Stomach (tissue), 9 donors: ENCODE measurements around the gene PITX2. TPM values are rescaled to one million over a fixed set of nuclear protein-coding genes. Genes with fewer than 3 reads are reported as not detected.

ENCODE experiments used
- DNase-seq, 2 donors: peaks; one replicate each; pipeline versions ENCODE4 v3.0.0 to v3.0.0-alpha.2; 2013 to 2019
- H3K27ac ChIP-seq, 5 donors: fragments of 200-600 bp in 4 of 5; sonication (generic) in 4 of 5; one replicate each; pipeline ENCODE4 v1.5.1; 2013 to 2019; ENCODE audit warnings: mild to moderate bottlenecking in 1 of 5, moderate library complexity in 1 of 5
- H3K27me3 ChIP-seq, 3 donors: fragments of 200-600 bp; sonication (generic); one replicate each; pipeline ENCODE4 v1.5.1; 2017 to 2019; ENCODE audit warnings: mixed run types in 1 of 3
- H3K36me3 ChIP-seq, 4 donors: fragments of 200-600 bp; sonication (generic); 1 replicate in 3 of 4; 2 replicates in 1 of 4; pipeline ENCODE4 v1.5.1; 2016 to 2019
- H3K4me1 ChIP-seq, 4 donors: fragments of 200-600 bp; sonication (generic); one replicate each; pipeline ENCODE4 v1.5.1; 2016 to 2019
- H3K4me3 ChIP-seq, 4 donors: fragments of 200-600 bp; sonication (generic) in 3 of 4; one replicate each; pipeline ENCODE4 v1.5.1; 2016 to 2019; ENCODE audit warnings: mild to moderate bottlenecking in 1 of 4
- H3K9me3 ChIP-seq, 4 donors: fragments of 200-600 bp; sonication (generic); one replicate each; pipeline ENCODE4 v1.5.1; 2016 to 2019
- EP300 ChIP-seq: sonication (generic); formaldehyde crosslinking; IDR thresholded peaks from one replicate; pipeline ENCODE4 v1.6.1; 2017; ENCODE audit warnings: antibody characterized with exemption
- POLR2A ChIP-seq, 4 donors: fragments of 450-650 bp; IDR thresholded peaks; one replicate each; pipeline ENCODE4 v1.6.1; 2016; ENCODE audit warnings: antibody characterized with exemption in 4 of 4, control low read depth in 2 of 4, mild to moderate bottlenecking in 1 of 4, moderate library complexity in 1 of 4
- POLR2AphosphoS5 ChIP-seq, 3 donors: sonication (generic); formaldehyde crosslinking; IDR thresholded peaks; one replicate each; pipeline ENCODE4 v1.6.1; 2016; ENCODE audit warnings: antibody characterized with exemption in 3 of 3
- WGBS, 5 donors: extraction: QIAGEN DNeasy Blood & Tissue Kit in 3 of 5; methylation state at CpG; one replicate each; pipeline versions ENCODE4 v1.1.5 to v1.1.7; 2013 to 2018; 5-methylcytosine and 5-hydroxymethylcytosine counted together
- intact Hi-C: fragments of 100-400 bp; cut with DNase I; formaldehyde crosslinking; loops from one replicate; pipeline ENCODE4 v1.15.1; 2023; ENCODE audit warnings: low total_unique reads
- polyA plus RNA-seq, 3 donors: library from polyadenylated mRNA; stranded (reverse); fragments of 200-250 nt; gene quantifications; one replicate each; pipeline ENCODE4 v1.2.3, GENCODE V29; 2013
- total RNA-seq, 5 donors: library from RNA; depleted of rRNA; stranded (reverse); fragments of >200 nt; gene quantifications; one replicate each; pipeline versions ENCODE4 v1.1.0 to v1.2.3, GENCODE V29; 2014 to 2016
- TF ChIP-seq, protein P1 (sequence below), 7 experiments: fragments of 450-650 bp in 4 of 7; fragments of 200-600 bp in 3 of 7; sonication (generic) in 3 of 7; IDR thresholded peaks; one replicate each; pipeline ENCODE4 v1.5.1; 2016 to 2019; ENCODE audit warnings: antibody characterized with exemption in 7 of 7, control low read depth in 2 of 7, mild to moderate bottlenecking in 1 of 7
- donor health status: healthy with polysubstance abuse.
- donor health status: Bipolar disorder and iron deficiency.
- donor health status: healthy.

The PITX2 gene
- total and polyA plus RNA-seq, 8 donors = 0.53 to 2.6 (median 1.1) TPM; not detected in 5

DNA sequence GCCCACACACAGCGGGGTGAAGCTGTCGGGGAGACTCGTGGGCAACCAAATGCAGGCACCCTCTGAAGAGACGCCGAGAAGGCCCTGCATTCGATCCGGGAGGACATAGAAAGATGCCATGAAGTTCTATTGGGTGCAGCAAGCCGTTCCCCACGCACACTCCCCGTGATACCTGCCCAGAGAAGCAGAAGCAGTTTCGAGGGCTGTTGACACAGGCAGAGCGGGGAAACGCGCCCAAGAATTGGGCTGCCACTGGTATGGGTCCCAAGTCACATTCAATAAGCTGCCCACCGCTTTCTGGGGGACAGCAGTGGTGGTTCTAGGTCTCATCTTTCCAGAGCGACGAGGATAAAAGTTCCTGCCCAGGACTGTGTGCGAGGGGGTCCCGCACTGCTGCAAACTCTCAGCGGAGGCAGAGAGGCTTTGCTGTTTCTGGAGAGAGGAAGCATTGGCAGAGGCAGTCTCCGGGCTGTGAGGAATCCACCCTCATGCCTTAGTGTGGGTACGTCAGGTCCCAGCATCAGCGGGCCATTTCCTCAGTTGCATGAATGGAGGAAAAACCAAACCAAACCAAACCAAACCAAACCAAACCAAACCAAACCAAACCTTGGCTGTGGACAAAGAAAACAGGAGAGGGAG lies 10.1 kb downstream of the PITX2 start:
- H3K27ac ChIP-seq = no peak overlapping the region
- no peak overlapping the region for H3K4me3 ChIP-seq
- peaks cover 11 to 22% (median 15%) of the 10 kb centered on the region in 4 donors for H3K4me1 ChIP-seq
- intact Hi-C loops = no loop called here
- DNase-seq = no peak
- TF ChIP-seq, protein P1, sequence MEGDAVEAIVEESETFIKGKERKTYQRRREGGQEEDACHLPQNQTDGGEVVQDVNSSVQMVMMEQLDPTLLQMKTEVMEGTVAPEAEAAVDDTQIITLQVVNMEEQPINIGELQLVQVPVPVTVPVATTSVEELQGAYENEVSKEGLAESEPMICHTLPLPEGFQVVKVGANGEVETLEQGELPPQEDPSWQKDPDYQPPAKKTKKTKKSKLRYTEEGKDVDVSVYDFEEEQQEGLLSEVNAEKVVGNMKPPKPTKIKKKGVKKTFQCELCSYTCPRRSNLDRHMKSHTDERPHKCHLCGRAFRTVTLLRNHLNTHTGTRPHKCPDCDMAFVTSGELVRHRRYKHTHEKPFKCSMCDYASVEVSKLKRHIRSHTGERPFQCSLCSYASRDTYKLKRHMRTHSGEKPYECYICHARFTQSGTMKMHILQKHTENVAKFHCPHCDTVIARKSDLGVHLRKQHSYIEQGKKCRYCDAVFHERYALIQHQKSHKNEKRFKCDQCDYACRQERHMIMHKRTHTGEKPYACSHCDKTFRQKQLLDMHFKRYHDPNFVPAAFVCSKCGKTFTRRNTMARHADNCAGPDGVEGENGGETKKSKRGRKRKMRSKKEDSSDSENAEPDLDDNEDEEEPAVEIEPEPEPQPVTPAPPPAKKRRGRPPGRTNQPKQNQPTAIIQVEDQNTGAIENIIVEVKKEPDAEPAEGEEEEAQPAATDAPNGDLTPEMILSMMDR (IDR thresholded peaks at IDR 0.05) = no peak
- TF ChIP-seq POLR2A (IDR thresholded peaks at IDR 0.05) = no peak
- TF ChIP-seq EP300 = no peak
- TF ChIP-seq POLR2AphosphoS5 (IDR thresholded peaks at IDR 0.05) = no peak
- H3K9me3 ChIP-seq = peaks cover 0 to 9% (median 0%) of the 10 kb centered on the region in 4 donors
- 10 to 22% (median 12%) methylated on average over 16 to 23 of the region's 23 CpGs for WGBS, 5 donors
- H3K27me3 ChIP-seq = peaks cover 9 to 98% (median 92%) of the 10 kb centered on the region in 3 donors
- no peaks in the 10 kb centered on the region for H3K36me3 ChIP-seq

DNA sequence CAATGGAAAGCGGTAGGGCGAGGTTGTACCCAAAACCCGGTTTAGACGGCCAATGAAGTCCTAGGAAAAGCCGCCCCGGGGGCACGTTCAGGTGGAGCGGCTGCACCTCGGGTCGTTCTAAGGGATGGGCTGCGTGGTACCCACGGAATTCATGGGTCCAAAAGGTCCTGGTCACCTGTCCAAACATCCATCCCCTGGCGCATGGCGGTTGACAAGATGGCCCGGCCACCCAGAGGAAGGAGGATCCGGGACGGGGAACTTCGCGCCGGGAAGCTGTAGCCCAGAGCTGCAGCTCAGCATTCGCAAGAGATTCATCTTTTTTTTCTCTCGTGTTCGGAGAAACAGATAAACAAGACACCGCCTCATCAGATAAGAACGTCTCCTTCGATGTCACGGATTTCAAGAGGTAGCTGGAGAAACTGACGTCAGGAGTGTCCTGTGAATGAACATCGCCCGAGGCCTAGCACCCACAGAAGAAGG lies 10.9 kb downstream of the PITX2 start:
- Histone ChIP-seq H3K27ac (no peak overlapping the region), H3K4me1 (peaks cover 11 to 22% (median 15%) of the 10 kb centered on the region in 4 donors), H3K4me3 (peak overlapping the region in 1 of 4 donors; percentile 16), H3K9me3 (peaks cover 0 to 9% (median 0%) of the 10 kb centered on the region in 4 donors), H3K27me3 (peaks cover 8 to 97% (median 85%) of the 10 kb centered on the region in 3 donors), H3K36me3 (no peaks in the 10 kb centered on the region)
- 6 to 12% (median 10%) methylated on average over 29 to 30 of the region's 30 CpGs for WGBS, 5 donors
- no peak for TF ChIP-seq POLR2AphosphoS5 (IDR thresholded peaks at IDR 0.05)
- TF ChIP-seq POLR2A (IDR thresholded peaks at IDR 0.05) = no peak
- no peak for TF ChIP-seq EP300
- TF ChIP-seq, protein P1 (IDR thresholded peaks at IDR 0.05) = no peak
- intact Hi-C loops = no loop called here
- DNase-seq = no peak

DNA sequence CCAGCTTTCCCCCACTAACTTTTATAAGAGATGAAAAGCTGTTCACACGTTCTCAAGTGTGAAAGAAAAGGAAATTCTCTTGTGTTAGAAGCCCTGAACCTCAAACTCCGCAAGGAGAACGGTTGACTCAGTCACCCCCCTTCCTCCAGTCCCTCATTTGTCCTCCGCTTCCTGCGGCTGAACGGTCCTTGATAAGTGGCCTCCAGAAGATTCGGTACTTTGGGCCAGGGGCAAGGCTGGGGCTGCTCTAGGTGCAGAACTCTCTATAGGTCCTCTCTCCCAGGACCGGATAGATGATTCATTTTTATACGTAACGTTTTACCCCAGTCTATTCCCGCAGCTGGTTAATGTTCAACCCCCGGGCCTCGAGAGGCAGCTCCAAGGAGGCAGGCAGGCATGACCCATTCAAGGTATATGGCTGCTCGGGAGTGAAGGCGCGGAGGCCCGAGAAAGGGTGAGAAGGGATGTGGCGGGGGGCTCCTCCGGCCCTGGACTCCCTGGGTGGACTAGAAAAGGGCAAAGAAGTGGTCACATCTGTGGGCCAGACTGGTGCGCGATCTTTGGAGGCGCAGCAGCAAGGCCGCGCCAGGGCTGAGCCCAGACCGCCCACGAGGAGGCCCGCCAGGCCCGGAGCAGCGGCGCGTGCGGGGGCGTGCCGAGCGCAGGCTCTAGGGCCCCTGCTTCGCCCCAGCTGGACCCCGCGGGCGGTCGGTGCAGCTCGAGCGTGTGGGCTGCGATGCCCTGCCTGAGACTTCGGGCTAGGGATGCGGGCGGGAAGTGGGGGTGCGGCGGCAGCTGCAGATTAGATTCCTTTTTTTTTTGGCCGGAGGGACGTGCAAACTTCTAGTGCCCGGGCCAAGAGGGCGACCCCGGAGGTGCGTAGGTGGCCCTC lies 11.7 kb downstream of the PITX2 start:
- peaks cover 8 to 89% (median 76%) of the 10 kb centered on the region in 3 donors for H3K27me3 ChIP-seq
- intact Hi-C loops = no loop called here
- H3K36me3 ChIP-seq = no peaks in the 10 kb centered on the region
- H3K9me3 ChIP-seq = peaks cover 0 to 9% (median 0%) of the 10 kb centered on the region in 4 donors
- peak overlapping the region in 1 of 4 donors; percentile 16 for H3K4me3 ChIP-seq
- no peak overlapping the region for H3K27ac ChIP-seq
- WGBS, 5 donors = 4 to 7% (median 6%) methylated on average over 24 to 54 of the region's 54 CpGs
- DNase-seq = peak in 1 of 2 donors; percentile 44
- no peak for TF ChIP-seq POLR2A (IDR thresholded peaks at IDR 0.05)
- TF ChIP-seq, protein P1 (IDR thresholded peaks at IDR 0.05) = no peak
- no peak for TF ChIP-seq POLR2AphosphoS5 (IDR thresholded peaks at IDR 0.05)
- no peak for TF ChIP-seq EP300
- H3K4me1 ChIP-seq = peaks cover 11 to 22% (median 15%) of the 10 kb centered on the region in 4 donors

DNA sequence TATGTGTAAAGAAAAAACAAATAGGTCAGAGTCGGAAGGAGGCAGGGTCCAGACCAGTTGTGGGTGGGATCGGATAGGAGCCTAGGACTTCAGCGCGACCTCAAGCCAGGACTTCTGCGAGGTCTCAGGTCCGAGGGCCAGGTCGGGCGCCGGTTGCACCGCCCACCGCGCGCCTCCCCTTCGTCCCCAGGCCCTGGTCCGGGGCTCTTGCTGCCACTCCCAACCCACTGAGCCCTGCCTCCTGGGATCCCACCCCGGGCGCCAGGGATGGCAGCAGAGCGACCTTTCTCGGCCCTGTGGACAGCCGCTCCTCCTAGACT lies 12.3 kb downstream of the PITX2 start:
- TF ChIP-seq POLR2AphosphoS5 (IDR thresholded peaks at IDR 0.05) (no peak), POLR2A (IDR thresholded peaks at IDR 0.05) (no peak), EP300 (no peak)
- TF ChIP-seq, protein P1 (IDR thresholded peaks at IDR 0.05) = no peak
- Histone ChIP-seq H3K36me3 (no peaks in the 10 kb centered on the region), H3K4me1 (peaks cover 11 to 17% (median 15%) of the 10 kb centered on the region in 4 donors), H3K4me3 (no peak overlapping the region), H3K27me3 (peaks cover 8 to 83% (median 70%) of the 10 kb centered on the region in 3 donors), H3K27ac (no peak overlapping the region), H3K9me3 (peaks cover 0 to 9% (median 0%) of the 10 kb centered on the region in 4 donors)
- intact Hi-C loops = no loop called here
- no peak for DNase-seq
- 5 to 15% (median 6%) methylated on average over 18 to 20 of the region's 20 CpGs for WGBS, 5 donors
